K562 (cell line): ENCODE data around the gene C1orf198. TPM values are rescaled to one million over a fixed set of nuclear protein-coding genes. Genes with fewer than 3 reads are reported as not detected.
A peak's percentile ranks its signal among the peaks of the same experiment; 100 is the strongest.

ENCODE experiments used
- DPF2 ChIP-seq: fragments of 450-650 bp; IDR thresholded peaks from 2 replicates; pipeline ENCODE4 v1.6.1; 2016
- GMEB1 ChIP-seq: fragments of 250-450 bp; sonication (Bioruptor Pico); IDR thresholded peaks from 2 replicates; pipeline ENCODE4 v1.4.0; 2020; ENCODE audit warnings: mild to moderate bottlenecking
- IRF1 ChIP-seq: sonication (generic); formaldehyde crosslinking; IDR thresholded peaks from 2 replicates; pipeline ENCODE4 v1.8.0; 2022; ENCODE audit warnings: missing genetic modification reagents, mild to moderate bottlenecking, borderline replicate concordance
- MGA ChIP-seq: fragments of 450-650 bp; IDR thresholded peaks from 2 replicates; pipeline ENCODE4 v1.6.1; 2016; ENCODE audit warnings: mild to moderate bottlenecking, moderate library complexity
- NRF1 ChIP-seq, 2 experiments: fragments of 450-650 bp; IDR thresholded peaks in 1 of 2; conservative IDR thresholded peaks in 1 of 2; 2 replicates each; pipeline ENCODE4 v1.6.1; 2014; ENCODE audit warnings: mild to moderate bottlenecking in 2 of 2
- polyA plus RNA-seq, 8 experiments: library from polyadenylated mRNA; depleted of rRNA in 4 of 8; stranded (reverse) in 5 of 8; unstranded in 3 of 8; fragments of >200 nt; fragmentation: Nextera tagmentation in 2 of 8; fragmentation: Illumina TruSeq in 1 of 8; extraction: Ambion mirVana in 2 of 8; extraction: Trizol in 1 of 8; gene quantifications; 2 replicates each; pipeline versions ENCODE4 v1.2.1 to v1.2.3, GENCODE V29; 2011 to 2014; ENCODE audit warnings: inconsistent platforms in 1 of 8, missing spikeins in 1 of 8
- total RNA-seq, 7 experiments: library from RNA; depleted of rRNA in 6 of 7; stranded (reverse); fragments of >200 nt in 6 of 7; fragmentation: Illumina TruSeq in 2 of 7; extraction: Trizol in 2 of 7; gene quantifications; 2 replicates each; pipeline versions ENCODE4 v1.2.1 to v1.2.3, GENCODE V29; 2011 to 2021; ENCODE audit warnings: low replicate concordance in 1 of 7

Gene C1orf198
- total and polyA plus RNA-seq, 9 of the 15 experiments (the other 6 are each of a cell fraction or from before 2014, with no cell fraction given) = 2.0 to 15.1 (median 10.4) TPM

- TF ChIP-seq MGA (no peak), DPF2 (no peak), IRF1 (CRISPR knock-in tag) (no peak), NRF1 (conservative IDR thresholded peaks at IDR 0.05 in 1 of 2, IDR thresholded peaks at IDR 0.05 in 1 of 2) (peak; percentile 66 to 67; a peak in 3 of 4 replicates), GMEB1 (CRISPR knock-in tag) (no peak)
Measured at GRCh38 chr1:230867903-230868735, at the start of gene C1orf198 (continued).
